Erythroblast (primary cell): Measurements from ENCODE around the gene HLA-E.

ENCODE experiments used
- GATA1 ChIP-seq: IDR thresholded peaks from 2 replicates; pipeline ENCODE4 v1.6.1; 2011; ENCODE audit warnings: low read depth, mild to moderate bottlenecking, control low read depth, low read length, moderate library complexity
- POLR2A ChIP-seq: IDR thresholded peaks from 2 replicates; pipeline ENCODE4 v1.6.1; 2011; ENCODE audit warnings: mild to moderate bottlenecking, low read length

DNA sequence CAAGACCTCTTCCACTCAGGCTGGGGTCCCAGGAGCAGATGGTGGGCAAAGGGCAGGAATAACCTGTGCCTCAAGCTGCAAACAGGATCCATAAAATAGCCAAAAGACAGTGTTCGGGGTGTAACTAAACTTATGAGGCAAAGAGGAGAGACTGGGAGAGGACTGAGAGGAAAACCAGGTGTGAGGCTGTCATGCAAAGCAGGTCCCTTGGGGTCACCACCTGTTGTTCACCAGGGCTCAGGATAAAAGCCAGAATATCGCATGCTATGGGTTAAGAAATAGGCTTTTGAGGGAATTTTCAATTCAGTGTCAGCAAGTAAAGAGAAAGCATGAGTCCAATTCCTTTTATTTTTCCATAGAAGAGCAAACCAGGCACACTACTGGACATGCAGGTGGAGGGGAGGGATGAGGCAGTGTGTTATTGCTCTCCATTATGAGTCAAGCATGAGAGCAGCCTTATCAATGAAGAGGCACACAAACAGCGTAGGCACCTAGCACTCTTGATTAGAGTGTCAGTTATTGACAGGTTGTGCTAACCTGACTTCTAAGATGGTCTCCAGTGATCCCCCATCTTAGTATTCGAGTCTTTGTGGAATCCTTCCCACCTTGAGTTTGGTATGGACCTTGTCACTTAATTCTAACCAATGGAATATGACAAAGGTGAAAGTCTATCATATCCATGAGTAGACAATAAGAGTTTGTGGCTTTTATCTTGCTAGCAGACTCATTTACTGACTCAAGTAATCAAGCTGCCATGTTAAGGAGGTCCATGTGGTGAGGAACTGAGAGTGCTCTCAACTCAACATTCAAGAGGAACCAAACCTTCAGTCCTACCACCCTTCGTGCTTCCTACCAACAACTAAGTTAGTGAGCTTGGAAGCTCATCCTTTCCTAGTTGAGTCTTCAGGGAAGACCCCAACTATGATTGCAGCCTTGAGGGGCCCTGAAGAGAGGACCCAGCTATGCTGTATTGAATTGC, 18.8 kb downstream of the HLA-E start:
- TF ChIP-seq POLR2A (no peak), GATA1 (no peak)
